GM19240 (cell line): ENCODE data around the gene GPR42.
"Not testable (repeated sequence)": the region's sequence is repeated elsewhere in the genome, so short reads cannot be mapped to it uniquely, and the experiment has no call there.

Source experiments
- DNase-seq: peaks from one replicate; pipeline ENCODE4 v3.0.0; 2011; ENCODE audit warnings: low spot score; ENCODE audit not compliant: insufficient read length

Gene GPR42

GRCh38 chr19:35396240-35396885 lies 25.5 kb downstream of the GPR42 start:
- no peak for DNase-seq

GRCh38 chr19:35397064-35397463 lies 26.2 kb downstream of the GPR42 start:
- DNase-seq = no peak

GRCh38 chr19:35398570-35398969 lies 27.7 kb downstream of the GPR42 start:
- no peak for DNase-seq

GRCh38 chr19:35399231-35399630 lies 28.4 kb downstream of the GPR42 start:
- DNase-seq = no peak

- no peak for DNase-seq
These were observed 29.3 kb downstream of the GPR42 start for GRCh38 chr19:35399948-35400772.

- DNase-seq = no peak
These were observed 29.9 kb downstream of the GPR42 start for GRCh38 chr19:35400773-35401100.

GRCh38 chr19:35401416-35401815 lies 30.5 kb downstream of the GPR42 start:
- DNase-seq = not testable (repeated sequence)

- DNase-seq = no peak
These were observed 32.4 kb downstream of the GPR42 start for GRCh38 chr19:35403116-35403760.

GRCh38 chr19:35404879-35405622 lies 34.2 kb downstream of the GPR42 start:
- DNase-seq = no peak

GRCh38 chr19:35407619-35408018 lies 36.8 kb downstream of the GPR42 start:
- no peak for DNase-seq

GRCh38 chr19:35408284-35409171 lies 37.7 kb downstream of the GPR42 start:
- no peak for DNase-seq

- no peak for DNase-seq
These were observed 38.3 kb downstream of the GPR42 start for GRCh38 chr19:35409191-35409590.

GRCh38 chr19:35410487-35410886 lies 39.6 kb downstream of the GPR42 start:
- DNase-seq = no peak

GRCh38 chr19:35414442-35414841 lies 43.6 kb downstream of the GPR42 start:
- no peak for DNase-seq

GRCh38 chr19:35416331-35416730 lies 45.5 kb downstream of the GPR42 start:
- DNase-seq = no peak

- no peak for DNase-seq
These were observed 46.4 kb downstream of the GPR42 start for GRCh38 chr19:35417278-35417677.

- no peak for DNase-seq
These were observed 47.1 kb downstream of the GPR42 start for GRCh38 chr19:35417713-35418534.

- no peak for DNase-seq
These were observed 48.2 kb downstream of the GPR42 start for GRCh38 chr19:35419046-35419445.

- no peak for DNase-seq
These were observed 48.9 kb downstream of the GPR42 start for GRCh38 chr19:35419805-35420204.

- DNase-seq = no peak
These were observed 50.5 kb downstream of the GPR42 start for GRCh38 chr19:35421362-35421761.
